Measurements from ENCODE around the gene EYS. TPM values are rescaled to one million over a fixed set of nuclear protein-coding genes. Genes with fewer than 3 reads are reported as not detected.

The EYS gene
- total RNA-seq, 1 experiment from 2014 or later = not detected

DNA sequence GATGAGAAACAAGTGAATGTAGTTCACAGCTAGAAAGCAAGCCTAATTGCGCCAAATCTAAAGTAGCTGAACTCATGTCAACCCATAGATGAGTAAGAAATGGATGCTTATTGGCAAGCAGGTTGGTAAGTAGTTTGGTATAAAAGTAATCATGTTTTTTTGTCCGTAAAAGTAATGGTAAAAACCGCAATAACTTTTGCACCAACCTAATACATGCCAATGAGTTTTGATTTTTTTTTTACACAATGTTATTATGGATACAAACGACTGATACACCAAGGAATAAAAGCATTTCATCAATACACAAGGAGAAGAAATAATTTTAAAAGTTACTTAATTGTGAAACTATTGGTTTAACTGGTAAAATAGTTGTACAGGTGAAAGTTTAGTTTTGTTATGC lies 977.5 kb downstream of the EYS start:
- Mint-ChIP-seq H3K4me1 (no peaks in the 10 kb centered on the region), H3K27me3 (ENCODE audit: low read depth) (no peaks in the 10 kb centered on the region), H3K27ac (no peak overlapping the region), H3K36me3 (ENCODE audit: insufficient read depth in 1 of 3, low read depth in 3 of 3) (peaks cover 0 to 7% (median 5%) of the 10 kb centered on the region in 3 experiments; a peak in 4 of 7 replicates), H3K4me3 (no peak overlapping the region), H3K9me3 (peaks cover 0 to 11% of the 10 kb centered on the region in 2 experiments; a peak in 4 of 5 replicates)
- H4K20me1 ChIP-seq (ENCODE audit: control insufficient read depth, insufficient read depth, insufficient read length) = no peaks in the 10 kb centered on the region
- H3K9me3 ChIP-seq (ENCODE audit: control insufficient read depth, low read depth, low read length) = no peaks in the 10 kb centered on the region
- H3K27me3 ChIP-seq (ENCODE audit: insufficient read depth, low read length) = no peaks in the 10 kb centered on the region
- H3K9ac ChIP-seq (ENCODE audit: extremely low read depth, insufficient read length, low read length) = no peak overlapping the region
- no peak overlapping the region for H2BK15ac ChIP-seq (ENCODE audit: low read depth, low read length)
- H3K79me2 ChIP-seq (ENCODE audit: insufficient read depth, low read length) = no peaks in the 10 kb centered on the region
- H3K56ac ChIP-seq (ENCODE audit: insufficient read length, low read depth, low read length) = no peak overlapping the region
- no peak overlapping the region for H3T11ph ChIP-seq (ENCODE audit: low read length)
- H4K91ac ChIP-seq (ENCODE audit: insufficient read length, low read depth, low read length) = no peak overlapping the region
- TF ChIP-seq, protein P1, sequence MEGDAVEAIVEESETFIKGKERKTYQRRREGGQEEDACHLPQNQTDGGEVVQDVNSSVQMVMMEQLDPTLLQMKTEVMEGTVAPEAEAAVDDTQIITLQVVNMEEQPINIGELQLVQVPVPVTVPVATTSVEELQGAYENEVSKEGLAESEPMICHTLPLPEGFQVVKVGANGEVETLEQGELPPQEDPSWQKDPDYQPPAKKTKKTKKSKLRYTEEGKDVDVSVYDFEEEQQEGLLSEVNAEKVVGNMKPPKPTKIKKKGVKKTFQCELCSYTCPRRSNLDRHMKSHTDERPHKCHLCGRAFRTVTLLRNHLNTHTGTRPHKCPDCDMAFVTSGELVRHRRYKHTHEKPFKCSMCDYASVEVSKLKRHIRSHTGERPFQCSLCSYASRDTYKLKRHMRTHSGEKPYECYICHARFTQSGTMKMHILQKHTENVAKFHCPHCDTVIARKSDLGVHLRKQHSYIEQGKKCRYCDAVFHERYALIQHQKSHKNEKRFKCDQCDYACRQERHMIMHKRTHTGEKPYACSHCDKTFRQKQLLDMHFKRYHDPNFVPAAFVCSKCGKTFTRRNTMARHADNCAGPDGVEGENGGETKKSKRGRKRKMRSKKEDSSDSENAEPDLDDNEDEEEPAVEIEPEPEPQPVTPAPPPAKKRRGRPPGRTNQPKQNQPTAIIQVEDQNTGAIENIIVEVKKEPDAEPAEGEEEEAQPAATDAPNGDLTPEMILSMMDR (conservative IDR thresholded peaks at IDR 0.05) = no peak
- DNase-seq = no peak
- no peak overlapping the region for H3K23ac ChIP-seq (ENCODE audit: insufficient read length, low read depth, low read length)
- H3K4me2 ChIP-seq (ENCODE audit: insufficient read depth, insufficient read length, low read length) = no peak overlapping the region
- H3K27ac ChIP-seq (ENCODE audit: insufficient read length, low read depth, low read length) = no peak overlapping the region
- no peaks in the 10 kb centered on the region for H3K4me1 ChIP-seq (ENCODE audit: insufficient read depth, low read length)
- no peak overlapping the region for H2BK120ac ChIP-seq (ENCODE audit: low read depth, low read length, poor library complexity, severe bottlenecking)
- no peaks in the 10 kb centered on the region for H3K79me1 ChIP-seq (ENCODE audit: insufficient read depth, low read depth, low read length, poor library complexity, severe bottlenecking)
- no peak overlapping the region for H4K8ac ChIP-seq (replicated peaks; ENCODE audit: insufficient read length, low read depth, low read length)
- no peak overlapping the region for H3K4ac ChIP-seq (ENCODE audit: low read depth, low read length)
- no peaks in the 10 kb centered on the region for H3K23me2 ChIP-seq (ENCODE audit: insufficient read length, low read depth, low read length, poor library complexity, severe bottlenecking)
- no peak overlapping the region for H4K5ac ChIP-seq (ENCODE audit: insufficient read length, low read depth, low read length)
- no CpG with 5 or more reads among the region's 4 CpGs for WGBS (ENCODE audit: extremely low coverage, insufficient read length, low lambda C conversion rate)
- H2BK20ac ChIP-seq (ENCODE audit: low read depth, low read length, poor library complexity, severe bottlenecking) = no peak overlapping the region
- H2BK12ac ChIP-seq (ENCODE audit: insufficient read length, low read depth, low read length) = no peak overlapping the region
- no peak overlapping the region for H3K14ac ChIP-seq (ENCODE audit: insufficient read depth, low read length)
- no peak overlapping the region for H2AFZ ChIP-seq (ENCODE audit: low read length)
- H3K18ac ChIP-seq (ENCODE audit: insufficient read length, low read depth, low read length) = no peak overlapping the region
- H2BK5ac ChIP-seq (ENCODE audit: insufficient read length, low read length) = no peak overlapping the region
- no peak overlapping the region for H2AK5ac ChIP-seq (ENCODE audit: insufficient read length, low read length)
